ENCODE results near the gene HNRNPA1L2.
A peak's percentile ranks its signal among the peaks of the same experiment; 100 is the strongest.

HNRNPA1L2 gene

GRCh38 chr13:52617070-52618060 is 24.9 kb upstream of the HNRNPA1L2 start:
- peaks cover 0 to under 1% of the 10 kb centered on the region in 2 experiments for H3K36me3 ChIP-seq (ENCODE audit: control insufficient read depth in 2 of 2, insufficient read depth in 1 of 2, low read length in 2 of 2)
- CTCF ChIA-PET, result interaction anchor here (0.7 to 1.6 kb wide), 4 partner anchors 35 to 534 kb away, joined by 3 to 6 read pairs (median 4); partner anchors contain the start of gene SUGT1
- H3K9me3 ChIP-seq (ENCODE audit: control insufficient read depth, insufficient read depth, low read depth, low read length), result no peaks in the 10 kb centered on the region
- 0 out of 2 replicates have a peak, but pooled peaks cover 2% of the 10 kb centered on the region for H3K4me1 ChIP-seq (ENCODE audit: control insufficient read depth, insufficient read depth, low read length)
- H3K4me3 ChIP-seq (ENCODE audit: low read depth, low read length), result peak overlapping the region; percentile 83
- peak overlapping the region; percentile 21; the same call in 1 of the 2 replicates for H3K27ac ChIP-seq (ENCODE audit: extremely low read depth, low read depth, low read length)
- POLR2A ChIA-PET, result interaction anchor here (0.5 to 2.0 kb wide), 8 partner anchors 9 to 796 kb away, joined by 3 to 35 read pairs (median 6); partner anchors contain the start of genes PCDH8 and SUGT1
- TF ChIP-seq ZNF24 (tag by site-specific recombination; IDR thresholded peaks at IDR 0.05) (0 out of 2 replicates have a peak, but pooled peaks have one; percentile 51), ZSCAN4 (tag by site-specific recombination; IDR thresholded peaks at IDR 0.05) (0 out of 2 replicates have a peak, but pooled peaks have one; percentile 11), ZNF660 (tag by site-specific recombination; IDR thresholded peaks at IDR 0.05) (peak; percentile 95), GLIS1 (tag by site-specific recombination; IDR thresholded peaks at IDR 0.05) (peak; percentile 74), ZBTB21 (tag by site-specific recombination; IDR thresholded peaks at IDR 0.05) (peak; percentile 50; the same call in 1 of the 2 replicates), PATZ1 (tag by site-specific recombination; IDR thresholded peaks at IDR 0.05) (0 out of 2 replicates have a peak, but pooled peaks have one; percentile 30), ZNF639 (tag by site-specific recombination; IDR thresholded peaks at IDR 0.05) (peak; percentile 89; the same call in 1 of the 2 replicates), ZFP69B (tag by site-specific recombination; IDR thresholded peaks at IDR 0.05) (peak; percentile 88), ZSCAN23 (tag by site-specific recombination; IDR thresholded peaks at IDR 0.05) (0 out of 2 replicates have a peak, but pooled peaks have one; percentile 60), INSM2 (tag by site-specific recombination; IDR thresholded peaks at IDR 0.05) (peak; percentile 61; the same call in 1 of the 2 replicates), ZNF544 (tag by site-specific recombination; IDR thresholded peaks at IDR 0.05) (no peak), ZNF324 (tag by site-specific recombination; IDR thresholded peaks at IDR 0.05) (peak; percentile 48; the same call in 1 of the 2 replicates), KLF17 (tag by site-specific recombination; IDR thresholded peaks at IDR 0.05) (peak; percentile 90), ZSCAN30 (tag by site-specific recombination; IDR thresholded peaks at IDR 0.05) (peak; percentile 96), GLIS2 (tag by site-specific recombination; IDR thresholded peaks at IDR 0.05) (peak; percentile 56), ZBTB26 (tag by site-specific recombination; optimal IDR thresholded peaks at IDR 0.05) (peak; percentile 44), YY1 (tag by site-specific recombination; IDR thresholded peaks at IDR 0.05) (no peak; the same call in 1 of the 2 replicates), ZNF248 (tag by site-specific recombination; IDR thresholded peaks at IDR 0.05) (no peak), ZNF2 (tag by site-specific recombination; IDR thresholded peaks at IDR 0.05) (peak; percentile 58; the same call in 1 of the 2 replicates), REST (tag by site-specific recombination; IDR thresholded peaks at IDR 0.05) (peak; percentile 58; the same call in 1 of the 2 replicates), ZNF366 (tag by site-specific recombination; conservative IDR thresholded peaks at IDR 0.05) (no peak), ZBTB48 (tag by site-specific recombination; IDR thresholded peaks at IDR 0.05) (no peak), ZNF501 (tag by site-specific recombination; IDR thresholded peaks at IDR 0.05) (peak; percentile 85)
